Subcutaneous adipose tissue (tissue), 4 donors: Measurements from ENCODE around the gene KDM5C. TPM values are rescaled to one million over a fixed set of nuclear protein-coding genes. Genes with fewer than 3 reads are reported as not detected.

Source experiments
- total RNA-seq, 4 donors: library from RNA; depleted of rRNA; stranded (reverse); fragments of >200 nt; gene quantifications; one replicate each; pipeline ENCODE4 v1.1.0, GENCODE V29; 2016
- TF ChIP-seq, protein P1 (sequence below): fragments of 450-650 bp; IDR thresholded peaks from one replicate; pipeline ENCODE4 v1.5.1; 2016; ENCODE audit warnings: low read depth, mild to moderate bottlenecking, control low read depth, antibody characterized with exemption, moderate library complexity

Gene KDM5C
- total RNA-seq, 4 donors from 2014 or later: 43.7 to 71.6 (median 48.8) TPM

DNA sequence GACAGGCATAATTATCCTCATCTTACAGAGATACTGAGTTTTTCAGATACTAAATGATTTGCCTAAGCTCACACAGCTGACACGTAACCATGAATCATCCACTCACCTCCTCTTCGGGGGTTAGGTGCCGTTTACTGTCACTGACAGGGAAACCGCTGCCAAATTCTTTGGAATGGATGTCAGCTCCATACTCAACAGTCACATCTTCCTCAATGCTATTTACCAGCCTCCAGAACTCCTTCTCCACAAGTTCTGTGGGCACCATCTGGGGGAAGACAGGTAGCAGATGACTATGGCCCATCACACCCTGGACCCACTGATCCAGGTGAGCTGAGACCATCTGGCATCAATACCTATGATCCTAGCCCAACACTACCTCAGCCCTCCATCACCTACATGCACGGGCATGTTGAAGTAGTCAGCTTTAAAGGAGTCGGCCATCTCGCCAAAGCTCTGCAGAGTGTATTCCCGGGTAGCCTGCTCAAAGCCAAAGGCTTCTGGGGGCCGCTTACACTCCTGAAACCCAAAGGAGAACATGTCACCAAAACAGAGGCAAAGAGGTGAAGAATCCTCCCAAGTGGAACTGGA is 13.5 kb downstream of the KDM5C start:
- TF ChIP-seq, protein P1, sequence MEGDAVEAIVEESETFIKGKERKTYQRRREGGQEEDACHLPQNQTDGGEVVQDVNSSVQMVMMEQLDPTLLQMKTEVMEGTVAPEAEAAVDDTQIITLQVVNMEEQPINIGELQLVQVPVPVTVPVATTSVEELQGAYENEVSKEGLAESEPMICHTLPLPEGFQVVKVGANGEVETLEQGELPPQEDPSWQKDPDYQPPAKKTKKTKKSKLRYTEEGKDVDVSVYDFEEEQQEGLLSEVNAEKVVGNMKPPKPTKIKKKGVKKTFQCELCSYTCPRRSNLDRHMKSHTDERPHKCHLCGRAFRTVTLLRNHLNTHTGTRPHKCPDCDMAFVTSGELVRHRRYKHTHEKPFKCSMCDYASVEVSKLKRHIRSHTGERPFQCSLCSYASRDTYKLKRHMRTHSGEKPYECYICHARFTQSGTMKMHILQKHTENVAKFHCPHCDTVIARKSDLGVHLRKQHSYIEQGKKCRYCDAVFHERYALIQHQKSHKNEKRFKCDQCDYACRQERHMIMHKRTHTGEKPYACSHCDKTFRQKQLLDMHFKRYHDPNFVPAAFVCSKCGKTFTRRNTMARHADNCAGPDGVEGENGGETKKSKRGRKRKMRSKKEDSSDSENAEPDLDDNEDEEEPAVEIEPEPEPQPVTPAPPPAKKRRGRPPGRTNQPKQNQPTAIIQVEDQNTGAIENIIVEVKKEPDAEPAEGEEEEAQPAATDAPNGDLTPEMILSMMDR: no peak

DNA sequence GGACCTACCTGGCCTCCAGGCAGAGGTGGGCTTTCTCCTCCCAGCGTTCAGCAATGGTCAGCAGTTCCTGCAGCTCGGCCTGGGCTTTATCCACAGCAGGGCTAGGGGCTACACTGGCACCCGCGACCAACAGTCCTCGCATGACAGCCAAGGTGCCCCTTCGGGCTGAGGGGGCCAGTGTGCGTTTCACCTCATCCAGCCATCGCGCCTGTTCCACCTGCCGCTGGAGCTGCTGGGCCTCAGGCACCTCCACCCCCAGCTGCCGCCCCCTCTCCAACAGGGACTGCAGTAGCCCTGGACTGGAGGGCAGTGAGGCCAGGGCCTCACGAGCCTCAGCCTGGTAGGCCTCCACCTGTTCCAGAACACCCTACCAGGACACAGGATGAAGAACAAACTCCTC is 28.3 kb downstream of the KDM5C start:
- TF ChIP-seq, protein P1: no peak

DNA sequence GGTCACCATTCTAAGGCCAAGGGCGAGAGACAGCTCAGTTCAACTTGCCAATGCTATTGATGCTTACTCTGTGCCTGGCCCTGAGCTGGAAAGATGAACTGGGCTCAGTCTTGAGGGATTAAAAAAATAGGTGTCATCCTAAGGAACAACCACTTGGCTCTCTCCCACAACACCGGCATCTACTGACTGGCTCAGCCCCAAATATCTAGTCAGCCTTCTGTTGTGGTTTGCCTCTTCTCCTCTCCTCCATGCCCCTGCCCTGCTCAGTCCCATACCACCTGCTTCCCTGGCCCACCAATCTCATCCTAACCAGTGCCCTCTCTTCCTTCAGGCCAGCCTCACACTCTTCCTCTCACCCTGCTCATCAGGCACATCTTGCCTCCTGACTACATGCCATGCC is 29.6 kb downstream of the KDM5C start:
- TF ChIP-seq, protein P1: no peak

DNA sequence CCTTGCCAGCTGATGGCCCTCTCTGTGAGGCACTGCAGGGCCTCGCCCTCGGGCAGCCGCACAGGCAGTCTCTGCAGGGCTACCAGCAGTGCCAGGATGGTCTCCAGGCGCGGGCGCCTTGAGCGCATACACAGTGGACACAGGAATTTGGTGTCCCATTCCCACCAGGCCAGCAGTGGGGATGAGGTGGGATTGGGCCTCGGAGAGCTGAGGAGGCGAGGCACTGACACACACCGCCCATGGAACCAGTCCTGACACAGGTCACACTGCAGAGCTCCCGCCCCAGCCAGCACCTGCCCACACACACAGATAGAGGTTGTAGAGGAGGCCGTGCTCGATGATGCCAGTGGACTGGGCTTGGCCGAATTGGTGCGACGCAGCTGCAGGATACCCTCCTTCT is 30.7 kb downstream of the KDM5C start:
- TF ChIP-seq, protein P1: no peak

DNA sequence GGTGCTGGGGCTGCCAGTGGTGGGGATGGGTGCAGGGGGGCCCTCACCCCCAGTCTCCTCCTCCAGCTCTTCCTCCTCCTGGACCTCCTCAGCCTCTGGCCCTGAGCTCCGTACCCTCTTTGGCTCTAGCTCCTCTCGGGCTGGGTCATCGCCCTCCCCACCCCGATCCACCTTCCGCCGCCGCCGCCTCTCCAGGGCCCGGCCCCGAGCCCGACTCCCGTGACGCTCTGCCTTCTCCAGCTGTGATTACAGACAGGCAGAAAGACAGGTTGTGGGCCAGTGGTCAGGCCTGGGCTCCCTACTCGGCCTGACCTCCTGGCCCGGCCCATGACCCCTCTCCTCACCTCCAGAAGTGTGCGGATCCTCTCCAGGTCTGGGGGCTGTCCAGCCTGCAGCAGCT is 31.9 kb downstream of the KDM5C start:
- TF ChIP-seq, protein P1: no peak

DNA sequence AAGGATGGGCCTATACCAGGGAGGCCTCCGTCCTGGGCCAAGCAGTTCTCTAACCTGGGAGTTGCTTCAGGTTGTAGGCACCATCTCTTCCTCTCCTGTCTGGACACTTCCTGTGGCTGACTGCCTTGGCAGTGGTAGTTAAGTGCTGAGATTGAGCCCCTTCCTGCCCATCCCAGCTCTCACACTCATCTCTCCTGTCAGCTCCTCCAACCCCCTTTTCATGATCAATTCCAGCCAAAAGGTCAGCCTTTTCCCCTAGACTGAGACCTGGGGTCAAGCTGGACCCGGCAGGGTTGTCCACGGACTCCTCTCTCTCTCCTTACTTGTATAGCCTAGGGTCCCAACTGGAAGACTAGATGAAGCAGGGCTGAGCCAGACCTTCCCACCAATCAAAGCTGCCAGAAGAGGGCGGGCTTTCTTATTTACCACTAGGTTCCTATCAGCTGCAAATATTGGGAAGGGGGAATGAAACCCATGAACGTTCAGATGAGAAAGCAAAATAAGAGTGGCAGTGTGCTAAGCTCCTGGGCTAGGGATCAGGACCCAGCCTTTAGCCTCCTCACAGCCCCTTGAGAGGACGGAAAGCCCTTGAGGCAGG is 34.5 kb downstream of the KDM5C start:
- TF ChIP-seq, protein P1: no peak

DNA sequence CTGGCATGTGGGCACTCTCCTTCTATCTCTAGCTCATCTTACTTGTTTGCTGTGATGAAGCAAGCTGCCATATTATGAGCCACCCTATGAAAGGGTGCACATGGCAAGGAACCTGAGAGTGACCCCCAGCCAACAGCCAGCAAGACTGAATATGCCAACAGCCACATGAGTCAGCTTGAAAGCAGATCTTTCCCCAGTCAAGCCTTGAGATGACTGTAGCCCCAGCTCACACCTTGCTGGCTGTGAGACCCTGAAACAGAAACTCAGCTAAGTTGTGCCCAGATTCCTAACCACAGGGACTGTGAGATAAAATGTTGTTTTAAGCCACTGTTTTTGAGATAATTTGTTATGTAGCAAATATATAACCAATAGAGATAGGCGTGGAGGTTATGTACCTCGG is 36.2 kb downstream of the KDM5C start:
- TF ChIP-seq, protein P1: no peak
